HG03565 (cell line): ENCODE results near the gene DPP3.

Experiments
- ATAC-seq: cut with Tn5 transposase; IDR thresholded peaks from one replicate; pipeline ENCODE4 v1.9.1; 2021; ENCODE audit warnings: mild to moderate bottlenecking, moderate library complexity; ENCODE audit not compliant: unreplicated experiment

DPP3 gene

GRCh38 chr11:66479394-66480116 is 679 bp upstream of the DPP3 start:
- no peak for ATAC-seq

GRCh38 chr11:66484806-66485380 is 4.7 kb downstream of the DPP3 start:
- ATAC-seq = no peak

- ATAC-seq = no peak
Measured at GRCh38 chr11:66488957-66489356, 8.7 kb downstream of the DPP3 start.

- ATAC-seq = no peak
Measured at GRCh38 chr11:66489636-66490035, 9.4 kb downstream of the DPP3 start.

- ATAC-seq = no peak
Measured at GRCh38 chr11:66491315-66491935, 11.2 kb downstream of the DPP3 start.

- ATAC-seq = no peak
Measured at GRCh38 chr11:66492161-66492865, 12.1 kb downstream of the DPP3 start.

- ATAC-seq = no peak
Measured at GRCh38 chr11:66493130-66493529, 12.9 kb downstream of the DPP3 start.

GRCh38 chr11:66494458-66494857 is 14.2 kb downstream of the DPP3 start:
- ATAC-seq = no peak

GRCh38 chr11:66494935-66495334 is 14.7 kb downstream of the DPP3 start:
- ATAC-seq = no peak

- no peak for ATAC-seq
Measured at GRCh38 chr11:66495401-66495854, 15.2 kb downstream of the DPP3 start.

GRCh38 chr11:66497206-66497605 is 17.0 kb downstream of the DPP3 start:
- no peak for ATAC-seq

- ATAC-seq = no peak
Measured at GRCh38 chr11:66498506-66498905, 18.3 kb downstream of the DPP3 start.

- ATAC-seq = no peak
Measured at GRCh38 chr11:66505276-66505816, 25.1 kb downstream of the DPP3 start.

GRCh38 chr11:66509131-66509561 is 28.9 kb downstream of the DPP3 start:
- ATAC-seq = no peak

GRCh38 chr11:66510271-66510989 is 30.2 kb downstream of the DPP3 start, which contains the start of gene BBS1:
BBS1 (plus strand) TSS chr11:66510635; CDS start chr11:66510660, 25 bp downstream.
- ATAC-seq = no peak

GRCh38 chr11:66510990-66511339 is 30.7 kb downstream of the DPP3 start:
- no peak for ATAC-seq

GRCh38 chr11:66523611-66524010 is 43.4 kb downstream of the DPP3 start:
- ATAC-seq = no peak

GRCh38 chr11:66524304-66525040 is 44.2 kb downstream of the DPP3 start:
- no peak for ATAC-seq

GRCh38 chr11:66529069-66529468 is 48.8 kb downstream of the DPP3 start:
- ATAC-seq = no peak

- no peak for ATAC-seq
Measured at GRCh38 chr11:66529655-66530054, 49.4 kb downstream of the DPP3 start.
